HG03565 (cell line): ENCODE measurements around the gene SPINT2.

Experiments
- ATAC-seq: cut with Tn5 transposase; IDR thresholded peaks from one replicate; pipeline ENCODE4 v1.9.1; 2021; ENCODE audit warnings: mild to moderate bottlenecking, moderate library complexity; ENCODE audit not compliant: unreplicated experiment

Gene SPINT2

GRCh38 chr19:38291855-38292254, 27.5 kb downstream of the SPINT2 start:
- ATAC-seq, result no peak

DNA sequence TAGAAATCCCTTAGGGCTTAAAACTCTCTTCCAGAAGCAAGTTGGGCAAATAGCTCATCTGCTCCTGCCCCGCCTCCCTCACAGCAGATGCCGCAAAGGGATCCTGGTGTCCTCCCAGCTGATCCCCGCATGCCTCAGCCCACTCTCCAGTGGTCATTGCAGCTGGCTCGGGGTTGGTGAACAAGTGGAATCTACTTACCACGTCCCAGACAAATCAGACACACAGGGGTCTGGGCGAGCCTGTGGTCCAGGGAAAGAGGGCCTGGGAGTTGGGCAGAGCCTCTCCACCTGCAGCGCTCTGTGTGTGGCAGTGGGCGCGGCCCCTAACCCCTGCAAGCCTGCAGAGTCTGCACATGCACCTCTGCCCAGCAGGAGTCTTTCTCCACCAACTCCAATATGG, 28.9 kb downstream of the SPINT2 start:
- ATAC-seq, result no peak

GRCh38 chr19:38294090-38294489, 29.7 kb downstream of the SPINT2 start:
- ATAC-seq, result no peak

DNA sequence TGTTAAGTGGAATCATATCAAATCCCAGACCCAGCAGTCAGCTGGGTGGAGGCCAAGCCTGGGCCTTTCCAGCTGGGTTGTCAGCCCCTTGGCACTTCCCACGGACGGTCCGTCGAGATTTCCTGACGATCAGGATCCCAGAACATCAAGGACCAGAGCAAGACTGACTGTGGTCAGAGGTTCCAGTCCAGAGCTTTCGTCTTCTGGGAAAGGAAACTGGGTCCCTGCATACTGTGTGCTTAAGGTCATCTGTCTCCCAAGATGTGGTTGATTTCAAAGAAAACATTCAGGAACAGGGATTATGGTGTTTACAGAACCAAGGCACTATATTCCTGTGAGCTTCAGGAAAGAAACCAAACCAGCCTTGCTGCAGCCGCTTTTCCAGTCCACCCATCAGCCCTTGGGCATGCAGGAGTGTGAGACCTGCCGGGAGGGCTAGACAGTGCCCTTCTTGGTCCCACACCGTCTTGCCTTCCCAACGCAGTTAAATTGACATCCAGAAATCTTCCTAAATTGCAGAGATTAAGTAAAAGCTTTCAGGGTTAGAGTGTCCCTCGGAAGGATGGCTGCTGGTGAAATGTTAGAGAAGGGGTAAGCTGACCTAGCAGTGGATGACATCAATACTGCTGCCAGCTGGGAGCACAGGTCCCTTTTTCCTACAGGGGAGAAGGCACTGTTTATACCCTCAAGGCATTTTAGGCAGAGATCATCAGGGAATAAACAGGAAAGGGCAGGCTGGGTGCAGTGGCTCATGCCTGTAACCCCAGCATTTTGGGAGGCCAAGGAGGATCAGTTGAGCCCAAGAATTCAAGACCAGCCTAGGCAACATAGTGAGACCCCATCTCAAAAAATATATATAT, 34.7 kb downstream of the SPINT2 start:
- ATAC-seq, result no peak

DNA sequence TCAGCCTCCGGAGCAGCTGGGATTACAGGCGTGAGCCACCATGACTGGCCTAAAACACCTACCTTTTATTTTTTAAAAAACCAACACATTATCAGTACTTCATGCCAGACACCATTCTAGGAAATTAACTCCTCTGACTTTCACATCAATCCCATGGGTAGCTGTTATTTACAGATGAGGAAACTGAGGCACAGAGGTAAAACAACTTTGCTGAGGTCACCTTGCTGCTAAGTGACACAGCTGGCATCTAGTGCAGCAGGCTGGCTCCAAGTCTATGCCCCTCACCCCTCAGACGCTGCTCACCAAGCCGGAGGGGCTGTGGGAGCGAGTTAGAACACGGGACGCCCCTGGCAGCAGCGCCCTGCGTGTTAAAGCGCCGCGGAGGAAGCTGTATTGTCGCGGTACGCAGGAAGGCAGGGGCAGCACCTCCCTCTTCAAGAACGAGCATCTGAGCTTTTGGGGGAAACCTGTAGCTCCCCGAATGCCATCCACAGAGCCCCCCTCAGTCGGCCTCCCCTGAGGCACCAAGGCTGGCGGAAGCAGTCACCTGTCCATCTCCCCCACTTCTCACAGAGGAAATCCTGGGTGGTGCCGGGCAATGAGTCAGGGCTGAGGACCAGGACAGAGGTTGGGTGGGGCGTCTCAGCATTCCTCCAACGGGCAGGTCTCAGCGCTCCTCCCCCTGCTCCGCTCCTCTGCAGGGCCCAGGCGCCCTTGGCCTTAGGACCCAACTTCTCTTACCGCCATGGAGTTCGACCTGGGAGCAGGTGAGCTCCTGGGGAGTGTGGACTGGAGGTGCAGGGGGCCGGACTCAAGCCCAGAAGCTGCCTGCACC, 39.4 kb downstream of the SPINT2 start, which contains the start of gene C19orf33:
C19orf33 (plus strand) TSS at position 735 of the 835 bp plus-strand sequence; CDS start at position 746, 11 bp downstream.
- no peak for ATAC-seq

DNA sequence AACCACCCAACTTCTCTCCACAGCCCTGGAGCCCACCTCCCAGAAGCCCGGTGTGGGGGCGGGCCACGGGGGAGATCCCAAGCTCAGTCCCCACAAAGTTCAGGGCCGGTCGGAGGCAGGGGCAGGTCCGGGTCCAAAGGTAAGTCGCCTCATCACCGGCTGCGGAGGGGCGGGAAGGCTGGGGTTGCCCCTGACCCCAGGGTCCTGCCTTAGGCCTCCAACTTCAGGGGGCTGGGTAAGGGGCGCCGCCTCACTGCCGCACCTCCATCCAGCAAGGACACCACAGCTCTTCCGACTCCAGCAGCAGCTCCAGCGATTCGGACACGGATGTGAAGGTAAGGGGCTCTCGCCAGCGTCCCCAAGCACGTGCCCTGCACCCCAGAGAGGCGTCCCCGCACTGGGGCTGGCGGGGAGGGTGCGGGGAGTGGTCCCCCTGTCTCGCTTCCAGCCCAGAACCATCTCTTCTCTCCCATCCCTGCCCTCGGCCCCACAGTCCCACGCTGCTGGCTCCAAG, 40.0 kb downstream of the SPINT2 start:
- ATAC-seq, result no peak

GRCh38 chr19:38304866-38305429, 40.6 kb downstream of the SPINT2 start:
- no peak for ATAC-seq

DNA sequence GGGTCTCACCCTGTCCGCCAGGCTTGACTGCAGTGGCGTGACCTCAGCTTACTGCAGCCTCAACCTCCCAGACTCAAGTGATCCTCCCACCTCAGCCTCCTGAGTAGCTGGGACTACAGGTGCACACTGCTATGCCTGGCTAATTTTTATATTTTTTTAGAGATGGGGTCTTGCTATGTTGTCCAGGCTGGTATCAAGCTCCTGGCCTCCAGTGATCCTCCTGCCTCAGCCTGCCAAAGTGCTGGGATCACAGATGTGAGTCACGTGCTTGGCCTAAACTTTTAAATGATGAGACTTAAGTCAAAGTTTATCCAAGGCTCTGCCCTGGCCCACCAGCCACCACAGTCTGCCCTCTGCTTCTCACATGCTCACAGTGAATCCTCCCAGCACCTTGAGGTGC, 41.9 kb downstream of the SPINT2 start:
- ATAC-seq, result no peak

- no peak for ATAC-seq
Measured at GRCh38 chr19:38307076-38307475, 42.7 kb downstream of the SPINT2 start.

DNA sequence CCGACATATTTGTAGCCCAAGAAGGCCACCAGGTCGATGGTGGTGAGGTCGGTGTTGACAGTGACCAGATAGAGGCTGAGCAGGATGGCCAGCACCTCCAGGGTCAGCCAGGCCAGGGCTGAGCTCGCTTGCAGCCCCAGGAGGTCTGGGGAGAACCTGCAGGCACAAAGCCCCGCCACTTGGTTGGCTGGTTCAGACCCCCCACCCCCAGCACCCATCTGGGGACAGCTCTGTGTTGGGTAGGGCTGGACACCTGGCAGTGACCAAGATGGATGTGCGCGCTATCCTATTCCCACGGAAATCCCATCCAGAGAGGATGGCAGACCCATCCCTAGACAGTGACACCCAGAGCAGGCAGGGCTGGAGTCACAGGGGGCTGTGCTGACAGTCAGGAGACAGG, 43.2 kb downstream of the SPINT2 start:
- ATAC-seq, result no peak

DNA sequence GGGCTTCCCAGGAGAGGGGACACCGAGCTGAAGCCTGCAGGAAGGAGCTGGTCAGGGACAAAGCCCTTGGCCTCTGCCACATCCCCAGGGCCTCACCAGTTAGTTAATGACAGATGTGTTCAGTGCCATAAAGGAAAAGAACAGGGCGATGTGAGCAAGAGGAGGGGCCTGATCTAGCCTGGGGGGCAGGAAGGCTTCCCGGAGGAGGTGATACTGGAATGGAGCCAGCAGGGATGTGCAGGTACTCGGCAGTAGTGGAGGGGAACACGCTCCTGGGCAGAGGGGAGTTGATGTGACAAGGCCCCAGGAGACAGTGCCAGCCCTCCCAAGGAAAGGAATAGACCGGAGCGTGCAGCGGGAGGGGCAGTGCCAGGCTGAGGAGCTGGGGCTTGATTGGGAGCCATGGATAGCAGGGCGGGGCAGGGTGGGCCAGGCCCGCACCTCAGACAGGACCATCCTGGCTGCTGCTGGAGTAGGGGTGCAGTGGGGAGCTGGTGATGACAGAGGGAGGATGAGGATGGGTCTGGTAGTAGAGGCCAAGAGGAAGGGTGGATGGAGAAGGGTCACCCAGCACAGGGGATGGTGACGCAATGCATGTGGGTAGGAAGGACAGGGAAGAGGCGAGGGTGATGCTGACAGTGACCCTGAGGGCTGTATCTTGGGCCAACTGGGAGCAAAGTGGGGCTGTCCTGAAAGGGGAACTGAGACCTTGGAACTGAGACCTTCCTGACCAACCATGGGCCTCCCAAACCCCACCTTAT, 43.8 kb downstream of the SPINT2 start:
- no peak for ATAC-seq

DNA sequence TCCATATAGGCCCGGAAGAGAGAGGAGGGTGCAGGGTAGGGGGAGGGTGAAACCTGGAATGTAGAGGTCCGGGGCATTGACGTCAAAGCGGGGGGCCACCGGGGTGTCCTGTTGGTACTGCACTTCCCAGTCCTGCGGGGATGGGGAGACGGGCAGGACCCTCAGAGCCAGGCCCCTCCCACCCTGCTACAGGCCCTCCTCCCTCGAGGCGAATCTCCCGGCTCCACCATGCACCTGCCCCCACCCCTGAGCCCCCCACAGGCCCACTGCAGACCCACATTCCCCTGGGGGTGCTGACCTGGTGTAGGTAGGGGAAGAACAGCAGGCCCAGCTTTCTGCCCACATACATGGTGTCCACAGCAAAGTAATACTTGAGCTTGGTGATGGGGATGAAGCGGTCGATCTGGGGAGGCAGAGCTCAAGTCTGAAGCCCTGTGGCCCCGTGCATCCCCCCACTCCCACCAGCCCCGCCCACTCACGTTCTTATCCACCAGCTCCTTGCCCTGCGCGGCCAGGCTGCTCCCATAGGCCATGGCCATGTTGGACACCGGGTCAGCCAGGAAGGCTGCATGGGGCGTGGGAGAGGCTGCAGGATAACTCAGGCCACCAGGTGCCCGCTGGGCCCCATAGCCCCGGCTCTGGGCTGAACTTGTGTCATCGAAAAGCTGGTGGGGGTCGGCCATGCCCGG, 44.7 kb downstream of the SPINT2 start:
- no peak for ATAC-seq

DNA sequence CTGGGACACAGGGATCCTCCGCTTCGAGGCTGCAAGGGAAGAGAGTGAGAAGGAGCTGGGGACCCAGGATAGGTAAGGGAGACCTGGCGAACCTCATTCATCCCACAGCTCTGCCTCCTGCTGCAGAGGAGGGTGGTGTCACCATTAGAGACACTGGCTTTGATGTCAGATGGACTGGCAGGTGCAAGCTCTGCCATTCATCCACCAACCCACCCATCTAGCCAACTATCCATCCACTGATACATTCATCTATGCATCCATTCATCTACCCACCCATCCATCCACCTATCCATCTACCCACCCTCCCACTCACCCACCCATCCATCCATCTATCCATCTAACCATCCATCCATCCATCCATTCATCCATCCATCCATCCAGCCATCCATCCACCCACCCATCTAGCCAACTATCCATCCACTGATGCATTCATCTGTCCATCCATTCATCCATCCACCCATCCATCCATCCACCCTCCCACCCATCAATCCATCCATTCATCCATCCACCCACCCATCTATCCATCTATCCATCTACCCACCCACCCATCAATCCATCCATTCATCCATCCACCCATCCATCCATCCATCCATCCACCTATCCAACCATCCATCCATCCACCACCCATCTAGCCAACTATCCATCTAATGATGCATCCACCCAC, 45.4 kb downstream of the SPINT2 start:
- no peak for ATAC-seq

DNA sequence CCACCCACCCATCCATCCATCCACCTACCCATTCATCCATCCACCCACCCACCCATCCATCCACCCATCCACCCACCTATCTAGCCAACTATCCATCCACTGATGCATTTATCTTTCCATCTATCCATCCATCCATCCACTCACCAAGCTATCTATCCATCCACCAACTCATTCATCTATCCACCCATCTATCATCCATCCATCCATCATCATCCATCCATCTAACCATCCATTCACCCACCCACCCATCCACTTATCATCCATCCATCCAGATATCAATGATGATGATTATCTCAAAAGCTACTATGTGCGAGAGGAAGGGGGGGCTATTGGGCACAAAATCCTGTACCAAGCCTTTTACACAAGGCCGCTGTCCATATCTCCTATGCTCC, 45.9 kb downstream of the SPINT2 start:
- no peak for ATAC-seq

DNA sequence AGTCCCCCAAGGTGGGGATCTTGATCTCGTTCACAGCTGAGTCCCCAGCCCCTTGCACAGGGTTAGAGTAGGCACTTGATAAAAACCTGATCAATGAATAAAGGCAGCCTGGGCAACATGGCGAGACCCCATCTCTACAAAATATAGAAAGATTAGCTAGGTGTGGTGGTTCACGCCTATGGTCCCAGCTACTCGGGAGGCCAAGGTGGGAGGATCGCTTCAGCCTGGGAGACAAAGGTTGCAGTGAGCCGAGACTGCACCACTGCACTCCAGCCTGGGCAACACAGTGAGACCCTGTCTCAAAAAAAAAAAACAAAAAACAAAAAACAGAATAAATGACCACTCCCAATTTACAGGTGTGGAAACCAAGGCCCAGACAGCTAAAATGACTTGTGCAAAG, 46.6 kb downstream of the SPINT2 start:
- no peak for ATAC-seq

DNA sequence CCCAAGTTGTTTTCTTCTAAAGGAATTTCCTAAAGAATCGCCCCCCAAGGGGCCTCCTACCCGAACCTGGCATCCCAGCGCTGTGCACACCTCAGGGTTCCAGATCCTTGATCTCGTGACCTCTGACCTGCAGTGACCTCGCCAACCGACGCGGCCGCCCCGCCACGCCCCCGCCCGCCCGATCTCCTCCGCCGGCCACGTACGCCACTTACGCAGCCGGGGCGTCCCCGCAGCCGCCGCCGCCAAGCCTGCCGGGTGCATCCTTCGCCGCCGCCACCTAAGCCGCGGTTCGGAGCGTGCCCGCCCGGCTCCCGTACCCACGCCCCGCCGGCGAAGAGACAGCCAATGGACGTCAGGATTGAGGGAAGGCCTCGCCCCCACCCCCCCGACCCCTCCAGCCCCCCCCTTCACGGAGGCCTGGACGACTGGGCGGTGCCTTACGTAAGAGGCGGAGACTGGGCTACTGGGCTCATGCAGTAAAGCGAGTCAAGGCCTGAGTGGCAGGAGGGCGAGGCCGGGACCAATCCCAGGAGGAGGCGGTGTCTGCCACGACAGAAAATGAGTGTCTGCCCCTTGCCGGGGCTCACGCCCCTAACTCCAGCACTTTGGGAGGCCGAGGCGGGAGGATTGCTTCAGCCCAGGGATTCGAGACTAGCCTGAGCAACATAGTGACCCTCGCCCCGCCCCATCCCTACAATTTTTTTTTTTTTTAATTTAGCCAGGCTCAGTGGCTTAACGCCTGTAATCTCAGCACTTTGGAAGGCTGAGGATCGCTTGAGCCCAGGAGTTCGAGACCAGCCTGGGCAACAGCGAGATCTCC, 51.5 kb downstream of the SPINT2 start, which contains the start of gene YIF1B:
YIF1B (minus strand) TSS at position 291 of the 820 bp plus-strand sequence; CDS start at position 261, 30 bp downstream.
- ATAC-seq, result peak; percentile 80

DNA sequence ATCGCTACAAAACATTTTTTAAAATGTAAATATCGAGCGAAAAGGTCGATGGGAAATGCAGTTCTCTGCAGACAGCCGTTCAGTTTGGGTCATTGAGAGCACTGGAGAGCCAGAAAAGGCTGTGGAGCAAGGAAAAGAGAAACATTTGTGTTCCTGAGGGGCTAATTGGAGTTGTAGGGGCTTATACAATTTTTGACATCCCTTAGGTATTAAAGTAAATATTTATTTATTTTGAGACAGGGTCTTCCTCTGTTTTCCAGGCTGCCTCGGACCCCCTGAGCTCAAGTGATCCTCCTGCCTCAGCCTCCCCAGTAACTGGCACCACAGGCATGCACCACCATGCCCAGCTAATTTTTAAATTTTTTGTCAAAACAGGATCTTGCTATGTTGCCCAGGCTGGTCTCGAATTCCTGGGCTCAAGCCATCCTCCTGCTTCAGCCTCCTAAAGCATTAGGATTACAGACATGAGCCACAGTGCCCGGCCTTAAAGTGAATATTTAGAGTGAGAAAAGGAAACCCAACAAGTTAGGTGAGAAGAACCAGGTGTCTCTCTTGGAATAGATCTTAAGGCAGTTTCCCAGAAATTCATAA, 52.2 kb downstream of the SPINT2 start:
- ATAC-seq, result no peak

GRCh38 chr19:38317104-38317612, 52.8 kb downstream of the SPINT2 start:
- no peak for ATAC-seq
